Measurements from ENCODE around the gene FECH. TPM values are rescaled to one million over a fixed set of nuclear protein-coding genes. Genes with fewer than 3 reads are reported as not detected.

The FECH gene
- total and polyA plus RNA-seq, 9 of the 15 experiments (the other 6 are each of a cell fraction or from before 2014, with no cell fraction given), result 19.8 to 170 (median 56.8) TPM

DNA sequence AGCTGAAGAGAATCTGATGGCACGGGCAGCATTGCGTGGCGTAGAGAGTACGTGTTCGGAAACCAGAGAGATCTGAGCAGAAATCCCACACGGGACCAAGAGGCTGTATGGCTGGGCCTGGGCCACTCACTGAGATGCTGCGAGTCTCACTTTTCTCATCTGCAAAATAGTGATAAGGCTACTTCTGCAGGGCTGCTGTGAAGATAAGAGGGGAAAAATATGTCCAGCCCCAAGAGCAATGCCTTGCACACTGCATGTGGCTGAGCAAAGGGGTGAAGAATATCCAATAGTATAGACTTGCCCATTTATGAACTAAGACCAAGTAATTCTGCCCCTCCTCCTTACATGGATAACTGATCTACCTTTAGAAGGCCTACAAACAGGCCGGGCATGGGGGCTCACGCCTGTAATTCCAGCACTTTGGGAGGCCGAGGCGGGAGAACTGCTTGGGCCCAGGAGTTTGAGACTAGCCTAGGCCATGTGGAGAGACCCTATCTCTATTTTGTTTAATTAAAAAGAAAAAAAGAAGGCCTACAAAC lies 3.1 kb downstream of the FECH start (continued):
- TF ChIP-seq ID3 (CRISPR knock-in tag; IDR thresholded peaks at IDR 0.05), result no peak
- no peak for TF ChIP-seq ID3 (tag; IDR thresholded peaks at IDR 0.05)
- TF ChIP-seq POU5F1 (IDR thresholded peaks at IDR 0.05; ENCODE audit: borderline replicate concordance, low read depth, low read length, partially characterized antibody), result no peak
- no peak for TF ChIP-seq ESRRA (IDR thresholded peaks at IDR 0.05; ENCODE audit: borderline replicate concordance, low read depth)
- TF ChIP-seq EHMT2 (IDR thresholded peaks at IDR 0.05), result no peak
- TF ChIP-seq ETV5 (CRISPR knock-in tag; IDR thresholded peaks at IDR 0.05; ENCODE audit: low read depth), result no peak
- TF ChIP-seq, protein P1, sequence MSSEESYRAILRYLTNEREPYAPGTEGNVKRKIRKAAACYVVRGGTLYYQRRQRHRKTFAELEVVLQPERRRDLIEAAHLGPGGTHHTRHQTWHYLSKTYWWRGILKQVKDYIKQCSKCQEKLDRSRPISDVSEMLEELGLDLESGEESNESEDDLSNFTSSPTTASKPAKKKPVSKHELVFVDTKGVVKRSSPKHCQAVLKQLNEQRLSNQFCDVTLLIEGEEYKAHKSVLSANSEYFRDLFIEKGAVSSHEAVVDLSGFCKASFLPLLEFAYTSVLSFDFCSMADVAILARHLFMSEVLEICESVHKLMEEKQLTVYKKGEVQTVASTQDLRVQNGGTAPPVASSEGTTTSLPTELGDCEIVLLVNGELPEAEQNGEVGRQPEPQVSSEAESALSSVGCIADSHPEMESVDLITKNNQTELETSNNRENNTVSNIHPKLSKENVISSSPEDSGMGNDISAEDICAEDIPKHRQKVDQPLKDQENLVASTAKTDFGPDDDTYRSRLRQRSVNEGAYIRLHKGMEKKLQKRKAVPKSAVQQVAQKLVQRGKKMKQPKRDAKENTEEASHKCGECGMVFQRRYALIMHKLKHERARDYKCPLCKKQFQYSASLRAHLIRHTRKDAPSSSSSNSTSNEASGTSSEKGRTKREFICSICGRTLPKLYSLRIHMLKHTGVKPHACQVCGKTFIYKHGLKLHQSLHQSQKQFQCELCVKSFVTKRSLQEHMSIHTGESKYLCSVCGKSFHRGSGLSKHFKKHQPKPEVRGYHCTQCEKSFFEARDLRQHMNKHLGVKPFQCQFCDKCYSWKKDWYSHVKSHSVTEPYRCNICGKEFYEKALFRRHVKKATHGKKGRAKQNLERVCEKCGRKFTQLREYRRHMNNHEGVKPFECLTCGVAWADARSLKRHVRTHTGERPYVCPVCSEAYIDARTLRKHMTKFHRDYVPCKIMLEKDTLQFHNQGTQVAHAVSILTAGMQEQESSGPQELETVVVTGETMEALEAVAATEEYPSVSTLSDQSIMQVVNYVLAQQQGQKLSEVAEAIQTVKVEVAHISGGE (CRISPR knock-in tag; IDR thresholded peaks at IDR 0.05), result peak in 1 of 3 experiments; percentile 66; a peak in 1 of 6 replicates
- no peak for TF ChIP-seq ZZZ3 (IDR thresholded peaks at IDR 0.05)
- TF ChIP-seq RUNX1 (IDR thresholded peaks at IDR 0.05; ENCODE audit: low read depth), result 0 out of 2 replicates have a peak, but pooled peaks have one; percentile 36
- TF ChIP-seq CC2D1A (IDR thresholded peaks at IDR 0.05), result peak; percentile 82; the same call in 1 of the 2 replicates
- no peak for TF ChIP-seq SRSF7 (optimal IDR thresholded peaks at IDR 0.05; ENCODE audit: low read depth, low read length)
- TF ChIP-seq KAT7 (CRISPR knock-in tag; IDR thresholded peaks at IDR 0.05; ENCODE audit: borderline replicate concordance), result 0 out of 2 replicates have a peak, but pooled peaks have one; percentile 40
- TF ChIP-seq, protein P2, sequence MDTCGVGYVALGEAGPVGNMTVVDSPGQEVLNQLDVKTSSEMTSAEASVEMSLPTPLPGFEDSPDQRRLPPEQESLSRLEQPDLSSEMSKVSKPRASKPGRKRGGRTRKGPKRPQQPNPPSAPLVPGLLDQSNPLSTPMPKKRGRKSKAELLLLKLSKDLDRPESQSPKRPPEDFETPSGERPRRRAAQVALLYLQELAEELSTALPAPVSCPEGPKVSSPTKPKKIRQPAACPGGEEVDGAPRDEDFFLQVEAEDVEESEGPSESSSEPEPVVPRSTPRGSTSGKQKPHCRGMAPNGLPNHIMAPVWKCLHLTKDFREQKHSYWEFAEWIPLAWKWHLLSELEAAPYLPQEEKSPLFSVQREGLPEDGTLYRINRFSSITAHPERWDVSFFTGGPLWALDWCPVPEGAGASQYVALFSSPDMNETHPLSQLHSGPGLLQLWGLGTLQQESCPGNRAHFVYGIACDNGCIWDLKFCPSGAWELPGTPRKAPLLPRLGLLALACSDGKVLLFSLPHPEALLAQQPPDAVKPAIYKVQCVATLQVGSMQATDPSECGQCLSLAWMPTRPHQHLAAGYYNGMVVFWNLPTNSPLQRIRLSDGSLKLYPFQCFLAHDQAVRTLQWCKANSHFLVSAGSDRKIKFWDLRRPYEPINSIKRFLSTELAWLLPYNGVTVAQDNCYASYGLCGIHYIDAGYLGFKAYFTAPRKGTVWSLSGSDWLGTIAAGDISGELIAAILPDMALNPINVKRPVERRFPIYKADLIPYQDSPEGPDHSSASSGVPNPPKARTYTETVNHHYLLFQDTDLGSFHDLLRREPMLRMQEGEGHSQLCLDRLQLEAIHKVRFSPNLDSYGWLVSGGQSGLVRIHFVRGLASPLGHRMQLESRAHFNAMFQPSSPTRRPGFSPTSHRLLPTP (IDR thresholded peaks at IDR 0.05; ENCODE audit: borderline replicate concordance, extremely low read depth, insufficient read length), result no peak
- peak; percentile 74 for TF ChIP-seq ZFX (CRISPR knock-in tag; IDR thresholded peaks at IDR 0.05)
- no peak for TF ChIP-seq SNRNP70 (optimal IDR thresholded peaks at IDR 0.05; ENCODE audit: low read depth, low read length)
- TF ChIP-seq CEBPZ (IDR thresholded peaks at IDR 0.05; ENCODE audit: borderline replicate concordance, low read depth, low read length), result no peak
- no peak for TF ChIP-seq CBX1 (IDR thresholded peaks at IDR 0.05; ENCODE audit: low read depth)
- TF ChIP-seq ZBTB17 (CRISPR knock-in tag; IDR thresholded peaks at IDR 0.05), result no peak
